ENCODE data around the gene SMG7. TPM values are rescaled to one million over a fixed set of nuclear protein-coding genes. Genes with fewer than 3 reads are reported as not detected.
A peak's percentile ranks its signal among the peaks of the same experiment; 100 is the strongest.

The SMG7 gene
- total RNA-seq, 1 experiment from 2014 or later, result 54.1 TPM

- RAD21 ChIA-PET (ENCODE audit: low non-redundant PET in 1 of 2, low total read pairs in 2 of 2, uncharacterized antibody in 2 of 2, unreplicated experiment in 2 of 2), result interaction anchor here in 1 of 2 experiments (0.6 kb wide), 1 partner anchor 21 kb away, joined by 4 read pairs; the partner anchor contains the start of gene SMG7
- no peaks in the 10 kb centered on the region for H3K36me3 ChIP-seq (ENCODE audit: control insufficient read depth in 1 of 2, insufficient read depth in 2 of 2, low read length in 2 of 2)
- H3K27me3 ChIP-seq (ENCODE audit: insufficient read depth, low read length), result no peaks in the 10 kb centered on the region
- H3K9me3 ChIP-seq (ENCODE audit: control insufficient read depth in 1 of 2, insufficient read depth in 1 of 2, low read depth in 1 of 2, low read length in 2 of 2), result no peaks in the 10 kb centered on the region
- ATAC-seq, result peak; percentile 92
- peak overlapping the region; percentile 38; the same call in 1 of the 2 replicates for H3K27ac ChIP-seq (ENCODE audit: low read depth, low read length)
- CTCF ChIA-PET, result no interaction called here
- DNase-seq (ENCODE audit: low read depth, low spot score), result no peak
- H3K9ac ChIP-seq (ENCODE audit: low read length), result peak overlapping the region; percentile 40
- peak overlapping the region; percentile 82 for H3K4me2 ChIP-seq (ENCODE audit: low read length)
- H3K79me2 ChIP-seq (ENCODE audit: insufficient read depth, low read length), result peaks cover 98% of the 10 kb centered on the region
- no TSS peak for BruUV-seq (replicated peaks)
- no peaks in the 10 kb centered on the region for H3K9me2 ChIP-seq (ENCODE audit: insufficient read depth)
- H4K20me1 ChIP-seq (ENCODE audit: insufficient read depth), result peaks cover 21% of the 10 kb centered on the region; the same call in 1 of the 2 replicates
- intact Hi-C loops (cut with micrococcal nuclease), result no loop called here
- peak overlapping the region; percentile 17 to 45 for H3K4me3 ChIP-seq (replicated peaks in 1 of 2; ENCODE audit: low read depth in 1 of 2, low read length in 2 of 2)
- TF ChIP-seq EZH2 (IDR thresholded peaks at IDR 0.05), result no peak
- TF ChIP-seq EZH2phosphoT487 (IDR thresholded peaks at IDR 0.05; ENCODE audit: borderline replicate concordance), result no peak
- no peak for TF ChIP-seq RAD21 (IDR thresholded peaks at IDR 0.05; ENCODE audit: low read depth)
- TF ChIP-seq, protein P1, sequence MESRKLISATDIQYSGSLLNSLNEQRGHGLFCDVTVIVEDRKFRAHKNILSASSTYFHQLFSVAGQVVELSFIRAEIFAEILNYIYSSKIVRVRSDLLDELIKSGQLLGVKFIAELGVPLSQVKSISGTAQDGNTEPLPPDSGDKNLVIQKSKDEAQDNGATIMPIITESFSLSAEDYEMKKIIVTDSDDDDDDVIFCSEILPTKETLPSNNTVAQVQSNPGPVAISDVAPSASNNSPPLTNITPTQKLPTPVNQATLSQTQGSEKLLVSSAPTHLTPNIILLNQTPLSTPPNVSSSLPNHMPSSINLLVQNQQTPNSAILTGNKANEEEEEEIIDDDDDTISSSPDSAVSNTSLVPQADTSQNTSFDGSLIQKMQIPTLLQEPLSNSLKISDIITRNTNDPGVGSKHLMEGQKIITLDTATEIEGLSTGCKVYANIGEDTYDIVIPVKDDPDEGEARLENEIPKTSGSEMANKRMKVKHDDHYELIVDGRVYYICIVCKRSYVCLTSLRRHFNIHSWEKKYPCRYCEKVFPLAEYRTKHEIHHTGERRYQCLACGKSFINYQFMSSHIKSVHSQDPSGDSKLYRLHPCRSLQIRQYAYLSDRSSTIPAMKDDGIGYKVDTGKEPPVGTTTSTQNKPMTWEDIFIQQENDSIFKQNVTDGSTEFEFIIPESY (IDR thresholded peaks at IDR 0.05; ENCODE audit: extremely low read depth, insufficient replicate concordance, low read length), result no peak
- peak; percentile 62 for TF ChIP-seq JUND (IDR thresholded peaks at IDR 0.05)
- TF ChIP-seq CEBPB (IDR thresholded peaks at IDR 0.05; ENCODE audit: low read depth), result peak; percentile 65
- peak; percentile 65 for TF ChIP-seq FOSL1 (IDR thresholded peaks at IDR 0.05; ENCODE audit: low read depth)
- TF ChIP-seq CBX3 (IDR thresholded peaks at IDR 0.05; ENCODE audit: low read depth), result peak; percentile 84
- H2AFZ ChIP-seq (ENCODE audit: low read depth, low read length, poor library complexity, severe bottlenecking), result no peak overlapping the region
- POLR2A ChIA-PET, result no interaction called here
- peaks cover 13 to 19% of the 10 kb centered on the region in 2 experiments for H3K4me1 ChIP-seq (ENCODE audit: control insufficient read depth in 1 of 2, insufficient read depth in 2 of 2, low read length in 2 of 2)
These were observed 21.4 kb downstream of the SMG7 start for GRCh38 chr1:183493540-183494245.
